HEK293 (cell line): ENCODE measurements around the gene ZBED6.

Experiments used
- CTCF ChIA-PET: fragments of 350-600 bp; formaldehyde crosslinking; extraction: SDS; loops from one replicate; lab custom pipeline; 2021; ENCODE audit warnings: antibody characterized with exemption; lab: Yijun Ruan, JAX
- POLR2A ChIA-PET: fragments of 300-600 bp; formaldehyde crosslinking; extraction: SDS; loops from one replicate; lab custom pipeline; 2020; ENCODE audit warnings: antibody characterized with exemption, inconsistent platforms; lab: Yijun Ruan, JAX
- H3K27ac ChIP-seq: fragments of 200-500 bp; sonication (Bioruptor generic); 2 replicates; pipeline ENCODE4 v1.5.1; 2014; ENCODE audit warnings: low read depth, low read length, control low read depth, inconsistent platforms; ENCODE audit errors: extremely low read depth
- H3K36me3 ChIP-seq, 2 experiments: fragments of 200-500 bp in 1 of 2; sonication (Bioruptor generic) in 1 of 2; 1 replicate in 1 of 2; 2 replicates in 1 of 2; pipeline ENCODE4 v1.5.1; 2014 to 2017; ENCODE audit warnings: inconsistent platforms in 2 of 2, low read length in 2 of 2; ENCODE audit not compliant: control insufficient read depth in 2 of 2, insufficient read depth in 1 of 2
- H3K4me1 ChIP-seq: fragments of 200-500 bp; sonication (Bioruptor generic); 2 replicates; pipeline ENCODE4 v1.5.1; 2014; ENCODE audit warnings: mild to moderate bottlenecking, low read length, inconsistent platforms; ENCODE audit not compliant: control insufficient read depth, insufficient read depth
- H3K4me3 ChIP-seq: 2 replicates; pipeline ENCODE4 v1.5.1; 2011; ENCODE audit warnings: low read depth, mild to moderate bottlenecking, control low read depth, low read length, moderate library complexity
- H3K9me3 ChIP-seq: fragments of 200-500 bp; sonication (Bioruptor generic); 2 replicates; pipeline ENCODE4 v1.5.1; 2014; ENCODE audit warnings: low read depth, low read length, inconsistent platforms; ENCODE audit not compliant: control insufficient read depth, insufficient read depth
- GLI2 ChIP-seq: fragments of 450-650 bp; formaldehyde crosslinking; IDR thresholded peaks from 2 replicates; pipeline ENCODE4; 2017; ENCODE audit warnings: missing biosample characterization, missing genetic modification characterization, low read depth, borderline replicate concordance
- GLI4 ChIP-seq: fragments of 450-650 bp; formaldehyde crosslinking; IDR thresholded peaks from 2 replicates; pipeline ENCODE4 v1.5.1; 2016; ENCODE audit warnings: missing biosample characterization, missing genetic modification characterization
- HOXA7 ChIP-seq: sonication (generic); formaldehyde crosslinking; IDR thresholded peaks from 2 replicates; pipeline ENCODE4 v1.8.1; 2022; ENCODE audit warnings: missing genetic modification reagents, borderline replicate concordance
- KLF9 ChIP-seq: fragments of 450-650 bp; formaldehyde crosslinking; IDR thresholded peaks from 2 replicates; pipeline ENCODE4 v1.5.1; 2016; ENCODE audit warnings: missing biosample characterization, missing genetic modification characterization, low read depth
- RBAK ChIP-seq: fragments of 450-650 bp; formaldehyde crosslinking; IDR thresholded peaks from 2 replicates; pipeline ENCODE4 v1.5.1; 2016; ENCODE audit warnings: missing biosample characterization, missing genetic modification characterization
- SCRT2 ChIP-seq: fragments of 450-650 bp; formaldehyde crosslinking; IDR thresholded peaks from 2 replicates; pipeline ENCODE4 v1.5.1; 2016; ENCODE audit warnings: missing biosample characterization, missing genetic modification characterization
- SP3 ChIP-seq: fragments of 450-650 bp; formaldehyde crosslinking; IDR thresholded peaks from 2 replicates; pipeline ENCODE4 v1.5.1; 2016; ENCODE audit warnings: missing biosample characterization, missing genetic modification characterization
- ZBTB1 ChIP-seq: fragments of 450-650 bp; formaldehyde crosslinking; IDR thresholded peaks from 2 replicates; pipeline ENCODE4 v1.5.1; 2016; ENCODE audit warnings: missing biosample characterization, missing genetic modification characterization
- ZBTB11 ChIP-seq: fragments of 450-650 bp; formaldehyde crosslinking; conservative IDR thresholded peaks from 2 replicates; pipeline ENCODE4 v1.5.1; 2016; ENCODE audit warnings: low read depth, missing biosample characterization, missing genetic modification characterization
- ZBTB8A ChIP-seq: fragments of 450-650 bp; formaldehyde crosslinking; IDR thresholded peaks from 2 replicates; pipeline ENCODE4 v1.5.1; 2016; ENCODE audit warnings: missing biosample characterization, missing genetic modification characterization
- ZFP3 ChIP-seq: fragments of 450-650 bp; formaldehyde crosslinking; IDR thresholded peaks from 2 replicates; pipeline ENCODE4 v1.5.1; 2016; ENCODE audit warnings: low read depth, missing biosample characterization, missing genetic modification characterization
- ZNF433 ChIP-seq: fragments of 450-650 bp; formaldehyde crosslinking; IDR thresholded peaks from 2 replicates; pipeline ENCODE4 v1.5.1; 2016; ENCODE audit warnings: missing biosample characterization, missing genetic modification characterization, low read depth
- ZNF555 ChIP-seq: fragments of 450-650 bp; formaldehyde crosslinking; conservative IDR thresholded peaks from 2 replicates; pipeline ENCODE4 v1.5.1; 2017; ENCODE audit warnings: missing biosample characterization, mild to moderate bottlenecking, missing genetic modification characterization, inconsistent platforms
- TF ChIP-seq, protein P1 (sequence below): fragments of 450-650 bp; formaldehyde crosslinking; IDR thresholded peaks from 2 replicates; pipeline ENCODE4 v1.5.1; 2016; ENCODE audit warnings: missing biosample characterization, missing genetic modification characterization
- TF ChIP-seq, protein P2 (sequence below): fragments of 450-650 bp; formaldehyde crosslinking; IDR thresholded peaks from 2 replicates; pipeline ENCODE4 v1.5.1; 2016; ENCODE audit warnings: missing biosample characterization, missing genetic modification characterization

Gene ZBED6

DNA sequence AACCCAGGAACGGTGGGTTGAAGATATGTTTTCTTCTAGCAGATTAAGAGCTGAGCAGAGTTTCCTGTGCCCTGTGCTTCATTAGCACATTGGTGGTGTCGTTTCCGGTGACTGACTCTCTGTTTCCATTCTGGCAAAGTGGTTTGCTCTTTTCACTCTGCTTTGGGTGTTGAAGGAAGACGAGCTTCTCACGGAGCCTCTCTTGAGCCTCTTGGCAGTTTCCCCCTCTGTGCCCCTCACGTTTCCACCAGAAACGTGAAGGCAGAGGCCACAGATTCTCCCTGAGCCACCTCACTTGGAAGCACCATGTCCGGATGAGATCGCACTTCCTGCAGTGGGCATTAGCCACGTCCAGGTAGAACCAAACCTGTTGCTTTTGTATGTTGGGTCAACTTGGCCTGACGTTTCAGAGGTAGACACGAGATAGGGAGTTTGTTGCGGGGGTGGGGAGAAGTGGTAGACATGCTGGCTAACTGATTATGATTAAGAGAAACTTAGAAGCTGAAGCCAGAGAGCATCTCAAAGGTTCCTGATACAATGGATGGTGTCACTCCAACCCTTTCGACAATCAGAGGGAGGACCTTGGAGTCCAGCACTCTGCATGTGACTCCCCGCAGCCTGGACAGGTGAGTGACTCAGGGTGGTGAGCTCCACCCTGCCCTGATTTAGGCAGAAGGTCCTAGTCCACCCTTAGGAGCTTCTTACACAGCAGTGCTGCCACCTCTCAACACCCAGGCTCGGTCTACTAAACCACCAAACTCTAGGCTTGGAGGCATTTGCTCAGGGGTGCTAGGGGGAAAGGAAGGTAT, 30.2 kb upstream of the ZBED6 start, which contains the start of gene LAX1:
Gene LAX1 (plus strand): TSS at position 155 of the 809 bp plus-strand sequence. CDS start 383 bp downstream, at position 538.
- POLR2A ChIA-PET, result interaction anchor here (0.5 kb wide), 1 partner anchor 44 kb away, joined by 9 read pairs; no protein-coding TSS in a partner anchor
- CTCF ChIA-PET, result interaction anchor here (0.7 kb wide), 1 partner anchor 14 kb away, joined by 4 read pairs; no protein-coding TSS in a partner anchor
- H3K27ac ChIP-seq, result no peak within 1 kb of the TSS
- TF ChIP-seq SCRT2 (tag by site-specific recombination), result peak; percentile 63; the same call in 1 of the 2 replicates
- TF ChIP-seq, protein P1, sequence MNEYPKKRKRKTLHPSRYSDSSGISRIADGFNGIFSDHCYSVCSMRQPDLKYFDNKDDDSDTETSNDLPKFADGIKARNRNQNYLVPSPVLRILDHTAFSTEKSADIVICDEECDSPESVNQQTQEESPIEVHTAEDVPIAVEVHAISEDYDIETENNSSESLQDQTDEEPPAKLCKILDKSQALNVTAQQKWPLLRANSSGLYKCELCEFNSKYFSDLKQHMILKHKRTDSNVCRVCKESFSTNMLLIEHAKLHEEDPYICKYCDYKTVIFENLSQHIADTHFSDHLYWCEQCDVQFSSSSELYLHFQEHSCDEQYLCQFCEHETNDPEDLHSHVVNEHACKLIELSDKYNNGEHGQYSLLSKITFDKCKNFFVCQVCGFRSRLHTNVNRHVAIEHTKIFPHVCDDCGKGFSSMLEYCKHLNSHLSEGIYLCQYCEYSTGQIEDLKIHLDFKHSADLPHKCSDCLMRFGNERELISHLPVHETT (tag by site-specific recombination), result no peak
- H3K9me3 ChIP-seq, result no peaks in the 10 kb centered on the region
- H3K4me1 ChIP-seq, result no peaks in the 10 kb centered on the region
- H3K4me3 ChIP-seq, result no peak within 1 kb of the TSS
- no peaks in the 10 kb centered on the region for H3K36me3 ChIP-seq

DNA sequence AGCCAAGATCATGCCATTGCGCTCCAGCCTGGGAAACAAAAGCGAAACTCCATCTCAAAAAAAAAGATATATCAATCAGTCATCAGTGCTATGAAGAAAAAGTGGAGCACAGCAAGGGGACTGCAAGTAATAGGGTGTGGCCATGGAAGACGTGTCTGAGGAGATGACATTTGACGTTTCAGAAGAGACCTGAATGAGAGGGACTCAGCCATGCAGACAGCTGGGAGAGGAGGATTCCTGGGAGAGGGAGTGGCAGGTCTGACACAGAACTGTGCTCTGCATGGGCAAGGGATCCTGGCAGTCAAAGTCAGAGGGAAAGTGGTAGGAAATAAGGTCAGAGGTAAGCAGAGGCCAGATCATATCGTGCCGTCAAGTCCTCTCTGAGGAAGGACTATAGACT, 27.2 kb upstream of the ZBED6 start:
- TF ChIP-seq HOXA7 (no peak), GLI2 (tag by site-specific recombination) (no peak), ZNF433 (tag by site-specific recombination) (no peak), KLF9 (no peak), GLI4 (tag by site-specific recombination) (no peak), ZBTB11 (tag by site-specific recombination) (no peak), ZBTB1 (no peak), RBAK (tag by site-specific recombination) (no peak), ZNF555 (tag by site-specific recombination) (no peak), ZBTB8A (tag by site-specific recombination) (no peak), SP3 (no peak), ZFP3 (tag by site-specific recombination) (no peak)
- TF ChIP-seq, protein P2, sequence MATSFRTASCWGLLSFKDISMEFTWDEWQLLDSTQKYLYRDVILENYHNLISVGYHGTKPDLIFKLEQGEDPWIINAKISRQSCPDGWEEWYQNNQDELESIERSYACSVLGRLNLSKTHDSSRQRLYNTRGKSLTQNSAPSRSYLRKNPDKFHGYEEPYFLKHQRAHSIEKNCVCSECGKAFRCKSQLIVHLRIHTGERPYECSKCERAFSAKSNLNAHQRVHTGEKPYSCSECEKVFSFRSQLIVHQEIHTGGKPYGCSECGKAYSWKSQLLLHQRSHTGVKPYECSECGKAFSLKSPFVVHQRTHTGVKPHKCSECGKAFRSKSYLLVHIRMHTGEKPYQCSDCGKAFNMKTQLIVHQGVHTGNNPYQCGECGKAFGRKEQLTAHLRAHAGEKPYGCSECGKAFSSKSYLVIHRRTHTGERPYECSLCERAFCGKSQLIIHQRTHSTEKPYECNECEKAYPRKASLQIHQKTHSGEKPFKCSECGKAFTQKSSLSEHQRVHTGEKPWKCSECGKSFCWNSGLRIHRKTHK, result no peak
- POLR2A ChIA-PET, result no interaction called here
- no peak overlapping the region for H3K27ac ChIP-seq
- no peaks in the 10 kb centered on the region for H3K4me1 ChIP-seq
- CTCF ChIA-PET, result no interaction called here
- H3K36me3 ChIP-seq, result no peaks in the 10 kb centered on the region
- H3K4me3 ChIP-seq, result no peak overlapping the region
- no peaks in the 10 kb centered on the region for H3K9me3 ChIP-seq
